ENCODE measurements around the gene FGD1. TPM values are rescaled to one million over a fixed set of nuclear protein-coding genes. Genes with fewer than 3 reads are reported as not detected.

The FGD1 gene
- total and polyA plus RNA-seq, 5 experiments from 2014 or later: 0.11 to 1.8 (median 0.95) TPM; not detected in 1

DNA sequence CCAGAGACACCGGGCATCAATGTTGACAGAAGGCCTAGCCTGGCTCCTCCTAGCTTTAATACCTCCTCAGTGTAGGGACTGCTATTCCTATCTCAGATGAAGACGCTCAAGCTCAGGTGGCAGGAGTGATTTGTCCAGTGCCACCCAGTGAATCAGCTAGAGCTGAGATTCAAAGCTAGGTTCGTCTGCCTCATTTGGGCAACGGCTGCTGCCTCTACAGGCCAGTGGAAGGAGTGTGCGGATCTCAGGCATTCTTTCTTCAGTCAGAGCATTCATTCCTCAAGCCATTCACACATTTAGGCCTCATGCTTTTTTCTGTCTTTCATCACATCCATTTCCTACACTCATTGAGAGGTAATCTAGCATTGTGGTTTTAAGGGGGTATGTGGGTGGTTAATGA lies 48.6 kb downstream of the FGD1 start:
- Mint-ChIP-seq H3K4me3 (no peak overlapping the region), H3K36me3 (peaks cover 0 to 33% (median 3%) of the 10 kb centered on the region in 3 donors), H3K9me3 (no peaks in the 10 kb centered on the region), H3K27ac (no peak overlapping the region), H3K27me3 (no peaks in the 10 kb centered on the region), H3K4me1 (peaks cover 5 to 23% (median 13%) of the 10 kb centered on the region in 4 donors)
- POLR2A ChIA-PET: no interaction called here
- no peak for DNase-seq
- no peak for ATAC-seq

DNA sequence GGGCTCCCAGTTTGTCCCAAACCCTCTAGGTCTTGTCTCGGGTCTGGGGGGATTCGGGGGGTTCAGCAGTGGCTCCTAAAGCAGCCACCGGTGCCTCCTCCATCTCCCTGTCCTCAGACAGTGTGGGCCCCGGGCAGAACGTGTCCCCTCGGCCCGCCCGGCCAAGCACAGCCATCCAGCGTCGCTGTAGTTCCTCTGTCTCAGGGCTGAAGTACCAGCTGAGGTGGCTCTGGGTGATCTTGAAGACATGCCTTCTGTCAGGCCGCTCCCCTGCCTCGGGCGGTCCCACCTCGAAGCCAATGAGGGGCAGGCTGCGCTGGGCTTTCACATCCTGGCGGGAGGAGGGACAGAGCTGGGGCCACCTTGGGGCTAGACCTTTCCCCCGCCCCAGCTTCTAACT lies 50.0 kb downstream of the FGD1 start:
- Mint-ChIP-seq H3K27me3 (no peaks in the 10 kb centered on the region), H3K4me3 (no peak overlapping the region), H3K36me3 (peaks cover 0 to 39% (median 3%) of the 10 kb centered on the region in 3 donors), H3K27ac (peak overlapping the region in 1 of 10 donors; percentile 24), H3K9me3 (no peaks in the 10 kb centered on the region), H3K4me1 (peaks cover 14 to 37% (median 26%) of the 10 kb centered on the region in 4 donors)
- POLR2A ChIA-PET: no interaction called here
- DNase-seq: no peak
- ATAC-seq: peak in 1 of 2 donors; percentile 35

DNA sequence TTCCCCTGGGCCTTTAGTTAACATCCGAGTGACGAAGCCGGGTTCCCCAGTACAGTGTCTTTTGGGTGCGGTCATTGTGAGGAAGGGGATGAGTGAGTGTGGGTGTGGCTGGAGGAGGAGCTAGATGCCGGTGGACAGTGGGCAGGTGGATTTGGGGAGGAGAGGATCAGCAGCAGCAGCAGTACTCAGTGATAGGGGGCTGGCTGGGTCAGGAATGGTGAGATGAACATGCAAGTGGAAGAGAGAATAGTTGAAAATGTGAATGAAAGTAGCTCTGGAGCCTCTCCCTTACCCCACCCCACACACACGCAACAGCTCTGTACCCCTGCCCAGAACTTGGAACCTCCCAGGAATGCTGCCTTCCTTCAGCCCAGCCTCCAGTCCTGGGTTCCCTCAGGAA lies 51.3 kb downstream of the FGD1 start:
- peaks cover 0 to 35% (median 3%) of the 10 kb centered on the region in 3 donors for H3K36me3 Mint-ChIP-seq
- H3K27ac Mint-ChIP-seq: peak overlapping the region in 2 of 10 donors; percentile 3 to 24
- POLR2A ChIA-PET: no interaction called here
- no peak overlapping the region for H3K4me3 Mint-ChIP-seq
- ATAC-seq (no peak), DNase-seq (no peak)
- no peaks in the 10 kb centered on the region for H3K27me3 Mint-ChIP-seq
- peaks cover 16 to 46% (median 34%) of the 10 kb centered on the region in 4 donors for H3K4me1 Mint-ChIP-seq
- no peaks in the 10 kb centered on the region for H3K9me3 Mint-ChIP-seq

DNA sequence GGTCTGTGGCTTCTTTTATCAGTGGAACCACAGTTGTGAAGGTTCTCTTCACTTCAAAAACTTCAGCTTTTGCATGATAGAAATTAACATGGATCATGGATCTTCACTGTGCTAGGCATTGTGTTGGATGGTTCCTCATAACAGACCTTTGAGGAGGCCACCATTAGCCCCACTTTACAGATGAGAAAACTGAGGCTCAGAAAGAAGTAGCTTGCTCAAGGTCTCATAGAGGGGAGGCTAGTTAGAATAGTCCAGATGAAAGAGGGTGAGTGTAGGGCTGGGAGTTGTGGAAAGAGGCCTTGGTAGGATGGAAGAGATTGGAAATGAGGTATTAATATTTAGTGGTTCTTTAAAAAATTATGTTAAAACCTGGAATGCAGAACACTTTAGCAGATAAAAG lies 53.2 kb downstream of the FGD1 start:
- H3K36me3 Mint-ChIP-seq: peaks cover 0 to 35% (median 3%) of the 10 kb centered on the region in 3 donors

DNA sequence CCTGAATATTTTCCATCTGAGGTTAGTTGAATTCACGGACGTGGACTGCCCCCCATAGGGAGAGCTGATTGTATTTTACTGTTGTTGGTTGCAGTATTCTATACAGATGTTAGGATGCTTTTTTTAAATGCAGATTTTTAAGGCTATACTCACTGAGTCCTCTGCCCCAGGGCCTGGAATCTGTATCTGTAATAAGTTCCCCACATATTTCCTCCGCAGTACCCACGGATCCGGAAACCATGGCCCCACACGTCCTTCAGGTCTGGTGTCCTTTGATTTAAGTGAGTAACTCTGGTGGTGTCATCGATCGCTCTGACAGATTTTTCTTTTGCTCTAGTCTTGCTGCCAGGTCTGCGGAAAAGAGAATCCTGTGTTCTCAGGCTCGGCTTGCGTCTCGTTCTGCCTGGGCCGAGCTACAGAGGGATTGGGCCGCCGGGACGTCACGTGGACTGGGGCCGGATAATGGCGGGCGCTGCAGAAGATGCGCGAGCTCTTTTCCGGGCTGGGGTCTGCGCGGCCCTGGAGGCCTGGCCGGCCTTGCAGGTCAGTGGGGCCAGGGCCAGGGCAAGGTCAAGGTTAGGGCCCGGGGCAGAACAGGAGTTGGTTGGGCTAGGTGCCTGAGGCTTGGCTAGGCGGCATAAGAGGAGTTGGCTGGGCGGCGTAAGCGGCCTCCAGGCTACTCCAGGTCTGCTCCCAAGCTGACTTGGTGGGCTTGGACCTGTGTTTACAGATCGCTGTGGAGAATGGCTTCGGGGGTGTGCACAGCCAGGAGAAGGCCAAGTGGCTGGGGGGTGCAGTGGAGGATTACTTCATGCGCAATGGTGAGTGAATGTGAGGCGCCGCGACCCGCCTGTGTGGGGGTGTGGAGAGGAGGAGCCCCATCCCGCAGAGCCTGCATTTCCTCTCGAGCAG lies 55.8 kb downstream of the FGD1 start, which contains the start of gene TSR2:
Gene TSR2, plus strand, starts transcription at position 445 of the 912 bp plus-strand sequence. Its CDS starts 18 bp downstream, at position 463.
- DNase-seq (peak; percentile 61 to 86 (median 74)), ATAC-seq (peak; percentile 96 to 97)
- peaks cover 0 to 24% (median 3%) of the 10 kb centered on the region in 3 donors for H3K36me3 Mint-ChIP-seq
- no peaks in the 10 kb centered on the region for H3K27me3 Mint-ChIP-seq
- peak within 1 kb of the TSS; percentile 89 to 95 (median 94) for H3K27ac Mint-ChIP-seq
- H3K9me3 Mint-ChIP-seq: no peaks in the 10 kb centered on the region
- peak within 1 kb of the TSS; percentile 89 to 99 (median 92) for H3K4me3 Mint-ChIP-seq
- POLR2A ChIA-PET: interaction anchor here (1.1 to 1.6 kb wide), 5 partner anchors 83 to 396 kb away, joined by 3 to 16 read pairs (median 12); partner anchors contain the start of genes FAM120C, GNL3L, PHF8 and WNK3
- peaks cover 16 to 46% (median 35%) of the 10 kb centered on the region in 4 donors for H3K4me1 Mint-ChIP-seq

More for the DNA sequence above, 53.2 kb downstream of the FGD1 start:
- H3K4me3 Mint-ChIP-seq: peak overlapping the region in 3 of 10 donors; percentile 11 to 99 (median 72)
- H3K27ac Mint-ChIP-seq: peak overlapping the region in 1 of 10 donors; percentile 49
- no peaks in the 10 kb centered on the region for H3K27me3 Mint-ChIP-seq
- POLR2A ChIA-PET: interaction anchor here (0.6 kb wide), 1 partner anchor 29 kb away, joined by 4 read pairs; no protein-coding TSS in a partner anchor
- H3K9me3 Mint-ChIP-seq: no peaks in the 10 kb centered on the region
- peaks cover 16 to 46% (median 35%) of the 10 kb centered on the region in 4 donors for H3K4me1 Mint-ChIP-seq
- ATAC-seq (no peak), DNase-seq (no peak)

DNA sequence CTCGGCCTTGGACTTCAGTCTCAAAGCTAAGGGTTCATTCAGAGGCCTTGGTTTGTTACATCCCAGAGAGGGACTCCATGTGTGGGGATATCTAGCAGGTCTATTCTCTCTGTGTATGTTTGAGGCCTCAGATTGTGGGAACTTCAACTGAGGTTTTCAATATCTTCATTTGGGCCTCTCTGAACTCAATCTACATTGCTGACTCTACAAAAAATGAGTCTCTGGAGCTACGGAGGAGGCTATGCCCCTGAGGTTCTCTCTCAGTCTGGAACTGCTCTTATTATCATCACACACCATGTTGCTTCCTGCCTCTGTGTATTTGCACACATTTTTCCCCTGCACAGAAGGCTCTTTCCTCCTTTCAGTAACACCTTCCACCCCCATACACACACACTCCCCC lies 60.9 kb downstream of the FGD1 start:
- no peaks in the 10 kb centered on the region for H3K9me3 Mint-ChIP-seq
- POLR2A ChIA-PET: no interaction called here
- H3K27me3 Mint-ChIP-seq: no peaks in the 10 kb centered on the region
- ATAC-seq (no peak), DNase-seq (no peak)
- H3K4me3 Mint-ChIP-seq: no peak overlapping the region
- no peaks in the 10 kb centered on the region for H3K36me3 Mint-ChIP-seq
- H3K27ac Mint-ChIP-seq: no peak overlapping the region
- H3K4me1 Mint-ChIP-seq: peaks cover under 1 to 6% (median 4%) of the 10 kb centered on the region in 4 donors

DNA sequence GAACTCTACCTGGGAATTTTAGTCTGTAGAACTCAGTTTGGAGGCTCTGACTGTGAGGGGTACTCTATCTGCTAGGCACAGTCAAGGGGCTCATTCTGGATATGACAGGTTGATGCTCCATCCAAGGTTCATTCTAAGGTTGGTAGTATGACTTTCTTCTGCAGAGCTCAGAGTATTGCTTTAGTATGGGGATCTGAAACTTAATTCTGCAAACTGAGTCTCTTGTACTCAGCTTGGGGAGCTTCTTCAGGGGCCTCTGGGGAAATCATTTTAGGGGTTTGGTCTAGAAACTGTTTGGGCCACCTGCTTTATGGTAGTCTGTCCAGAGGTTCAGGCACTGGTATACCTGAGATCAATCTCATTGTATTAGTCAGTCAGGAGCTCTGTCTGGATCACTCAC lies 65.5 kb downstream of the FGD1 start:
- ATAC-seq (no peak), DNase-seq (no peak)
- Mint-ChIP-seq H3K27me3 (peaks cover 0 to 4% (median 0%) of the 10 kb centered on the region in 5 donors), H3K4me1 (no peaks in the 10 kb centered on the region), H3K4me3 (no peak overlapping the region), H3K27ac (no peak overlapping the region), H3K9me3 (no peaks in the 10 kb centered on the region), H3K36me3 (no peaks in the 10 kb centered on the region)
- POLR2A ChIA-PET: no interaction called here

DNA sequence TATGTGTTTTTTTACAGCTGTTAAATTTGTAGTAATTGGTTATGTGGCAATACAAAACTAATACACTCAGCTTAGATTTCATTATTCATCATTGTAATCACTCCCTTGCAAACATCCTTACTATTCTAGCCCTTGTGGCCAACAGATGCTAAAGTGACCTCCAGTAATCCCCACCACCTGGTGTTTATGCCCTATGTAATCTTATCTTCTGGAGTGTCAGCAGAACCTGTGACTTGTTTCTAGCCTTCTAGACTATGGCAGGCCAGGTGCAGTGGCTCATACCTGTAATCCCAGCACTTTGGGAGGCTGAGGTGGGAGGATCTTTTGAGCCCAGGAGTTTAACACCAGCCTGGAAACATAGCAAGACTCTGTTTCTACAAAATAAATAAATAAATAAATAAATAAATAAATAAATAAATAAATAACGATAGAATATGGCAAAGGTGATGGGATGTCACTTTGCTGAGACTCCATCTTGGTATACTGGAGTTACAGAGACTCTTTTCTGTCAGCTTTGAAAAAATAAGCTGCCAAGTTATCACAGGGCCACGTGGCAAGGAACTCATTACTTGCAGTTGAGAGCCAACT lies 68.1 kb downstream of the FGD1 start:
- Mint-ChIP-seq H3K4me3 (no peak overlapping the region), H3K9me3 (no peaks in the 10 kb centered on the region), H3K4me1 (no peaks in the 10 kb centered on the region), H3K27ac (no peak overlapping the region), H3K36me3 (no peaks in the 10 kb centered on the region), H3K27me3 (peaks cover 0 to 4% (median 0%) of the 10 kb centered on the region in 5 donors)
- no peak for ATAC-seq
- POLR2A ChIA-PET: no interaction called here
- DNase-seq: no peak

DNA sequence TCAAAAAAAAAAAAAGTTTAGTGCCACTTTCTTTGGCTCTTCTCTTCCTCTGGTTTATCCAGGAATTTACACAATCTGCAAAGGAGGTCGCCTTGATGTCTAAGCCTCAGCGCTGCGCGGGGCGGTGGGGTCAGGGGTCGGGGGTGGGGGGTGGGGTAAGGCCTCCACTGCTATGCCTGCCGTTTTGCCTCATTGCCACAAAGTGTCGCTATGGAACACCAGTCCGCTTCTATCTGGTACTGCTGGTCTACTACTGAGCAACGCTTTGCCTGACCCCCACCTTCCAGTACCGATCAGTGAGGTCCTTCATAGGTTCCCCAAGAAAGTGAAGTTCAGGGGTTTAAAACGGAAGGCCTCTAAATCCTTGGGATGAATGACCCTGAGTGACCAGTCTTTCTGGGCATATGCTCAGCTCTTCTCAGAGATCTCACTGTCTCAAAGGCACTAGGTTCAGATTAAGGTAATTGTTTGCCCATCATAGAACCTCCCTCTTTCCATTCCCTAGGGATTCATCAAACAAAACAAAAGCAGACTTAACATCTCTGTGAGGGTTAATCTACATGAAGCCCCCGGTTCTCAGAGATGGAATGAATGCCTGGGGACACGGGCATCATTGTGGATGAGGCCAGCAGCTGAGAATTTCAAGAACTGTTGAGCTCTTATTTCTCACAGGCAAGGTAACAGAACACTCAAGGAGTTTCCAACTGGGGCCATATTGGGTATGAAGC lies 72.7 kb downstream of the FGD1 start:
- Mint-ChIP-seq H3K4me3 (no peak overlapping the region), H3K27ac (no peak overlapping the region), H3K9me3 (no peaks in the 10 kb centered on the region), H3K27me3 (peaks cover 0 to 15% (median 7%) of the 10 kb centered on the region in 5 donors), H3K36me3 (peaks cover 0 to 4% (median 0%) of the 10 kb centered on the region in 3 donors), H3K4me1 (no peaks in the 10 kb centered on the region)
- POLR2A ChIA-PET: no interaction called here
- DNase-seq: no peak
- no peak for ATAC-seq

DNA sequence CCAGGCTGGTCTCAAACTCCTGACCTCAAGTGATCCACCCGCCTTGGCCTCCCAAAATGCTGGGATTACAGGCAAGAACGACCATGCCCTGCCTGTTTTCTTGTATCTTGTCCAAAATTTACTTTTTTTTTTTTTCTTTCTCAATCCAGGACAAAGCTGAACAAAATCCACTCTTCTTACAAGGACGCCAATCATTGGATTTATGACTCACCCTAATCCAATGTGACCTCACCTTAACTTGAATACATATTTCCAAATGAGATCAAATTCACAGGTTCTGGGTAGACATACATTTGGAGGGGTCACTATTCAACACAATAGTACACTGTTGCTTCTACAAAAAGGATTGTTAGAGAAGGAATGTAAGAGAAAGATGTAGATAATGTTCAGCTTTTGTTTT lies 73.9 kb downstream of the FGD1 start:
- POLR2A ChIA-PET: no interaction called here
- Mint-ChIP-seq H3K4me1 (no peaks in the 10 kb centered on the region), H3K36me3 (peaks cover 0 to 4% (median 0%) of the 10 kb centered on the region in 3 donors), H3K4me3 (no peak overlapping the region), H3K27me3 (peaks cover 0 to 17% (median 8%) of the 10 kb centered on the region in 5 donors), H3K9me3 (no peaks in the 10 kb centered on the region), H3K27ac (no peak overlapping the region)
- ATAC-seq: no peak
- DNase-seq: no peak

DNA sequence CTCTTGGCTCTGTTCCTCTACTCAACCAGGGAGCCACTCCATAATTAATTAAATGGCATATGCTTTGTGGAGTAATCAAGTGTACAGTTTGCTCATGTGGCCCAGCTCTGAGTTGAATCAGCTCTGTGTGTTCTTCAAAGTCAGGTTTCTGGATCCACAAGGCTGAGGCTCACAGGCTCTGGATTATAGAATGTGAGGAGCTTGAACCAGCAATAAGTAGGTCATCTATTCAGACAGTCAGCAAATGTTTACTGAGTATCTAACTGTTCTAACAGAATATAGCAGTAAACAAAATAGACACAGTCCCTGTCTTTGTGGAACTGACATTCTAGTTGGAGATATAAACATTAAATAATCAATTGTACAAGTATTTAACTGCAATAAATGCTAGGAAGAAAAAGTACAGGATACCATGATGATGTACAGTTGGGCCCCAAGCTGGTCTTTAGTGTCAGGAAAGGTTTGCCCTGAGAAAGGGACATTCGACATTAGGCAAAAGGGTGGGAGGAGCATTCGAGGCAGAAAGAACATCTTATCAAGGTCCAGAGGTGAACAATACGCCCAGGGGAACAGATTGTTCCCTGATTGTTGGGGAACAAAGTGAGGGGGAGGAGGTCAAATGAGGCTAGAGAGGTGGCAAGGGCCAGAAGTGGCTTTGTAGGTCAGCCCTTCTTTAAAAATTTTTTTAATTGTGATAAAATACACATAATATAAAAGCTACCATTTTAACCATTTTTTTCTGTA lies 76.3 kb downstream of the FGD1 start:
- H3K9me3 Mint-ChIP-seq: no peaks in the 10 kb centered on the region
- H3K36me3 Mint-ChIP-seq: peaks cover 0 to 4% (median 0%) of the 10 kb centered on the region in 3 donors

DNA sequence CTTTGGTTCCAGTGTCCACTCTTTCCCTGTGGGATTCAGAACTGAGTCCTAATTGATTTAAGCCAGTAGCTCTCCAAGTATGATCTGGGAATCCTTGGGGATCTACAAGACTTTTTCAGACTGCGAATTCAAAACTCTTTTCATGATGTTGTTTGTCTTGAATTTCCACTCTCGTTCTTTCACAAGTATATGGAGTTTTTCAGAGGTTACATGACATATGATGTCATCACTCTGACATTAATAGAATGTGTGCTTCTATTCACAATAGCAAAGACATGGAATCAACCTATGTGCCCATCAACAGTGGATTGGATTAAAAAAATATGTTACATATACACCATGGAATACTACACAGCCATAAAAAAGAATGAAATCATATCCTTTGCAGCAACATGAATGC lies 79.1 kb downstream of the FGD1 start:
- H3K4me1 Mint-ChIP-seq: peaks cover 0 to 11% (median 8%) of the 10 kb centered on the region in 4 donors
- POLR2A ChIA-PET: no interaction called here
- no peak overlapping the region for H3K27ac Mint-ChIP-seq
- H3K36me3 Mint-ChIP-seq: peaks cover 0 to 4% (median 0%) of the 10 kb centered on the region in 3 donors
- H3K9me3 Mint-ChIP-seq: no peaks in the 10 kb centered on the region
- ATAC-seq: no peak
- no peak for DNase-seq
- no peak overlapping the region for H3K4me3 Mint-ChIP-seq
- peaks cover 0 to 21% (median 15%) of the 10 kb centered on the region in 5 donors for H3K27me3 Mint-ChIP-seq

More for the DNA sequence above, 76.3 kb downstream of the FGD1 start:
- ATAC-seq: no peak
- H3K4me3 Mint-ChIP-seq: no peak overlapping the region
- POLR2A ChIA-PET: interaction anchor here (0.7 kb wide), 1 partner anchor 110 kb away, joined by 3 read pairs; the partner anchor contains the start of gene GNL3L
- no peak overlapping the region for H3K27ac Mint-ChIP-seq
- H3K27me3 Mint-ChIP-seq: peaks cover 0 to 21% (median 15%) of the 10 kb centered on the region in 5 donors
- no peak for DNase-seq
- H3K4me1 Mint-ChIP-seq: peaks cover 0 to 8% (median 6%) of the 10 kb centered on the region in 4 donors
